HL-60 (cell line): ENCODE results near the gene NME7.

Source experiments
- DNase-seq, 2 experiments: peaks; one replicate each; pipeline ENCODE4 v3.0.0-alpha.2; 2010 to 2020; ENCODE audit warnings: low read depth in 1 of 2, low spot score in 1 of 2
- H3K27ac ChIP-seq: fragments of 250-450 bp; sonication (Bioruptor Pico); replicated peaks from 2 replicates; pipeline ENCODE4 v1.5.1; 2020; ENCODE audit warnings: mild to moderate bottlenecking, moderate library complexity
- H3K27me3 ChIP-seq: fragments of 250-450 bp; sonication (Bioruptor Pico); 2 replicates; pipeline ENCODE4 v1.5.1; 2021; ENCODE audit warnings: mild to moderate bottlenecking, moderate library complexity; ENCODE audit not compliant: insufficient read depth, poor library complexity, severe bottlenecking
- H3K4me3 ChIP-seq: replicated peaks from 2 replicates; pipeline ENCODE4 v1.5.1; 2011; ENCODE audit warnings: mild to moderate bottlenecking, control low read depth, low read length; ENCODE audit not compliant: insufficient read depth
- CTCF ChIP-seq: IDR thresholded peaks from one replicate; pipeline ENCODE4 v1.5.1; 2011; ENCODE audit warnings: low read length, control low read depth, inconsistent platforms; ENCODE audit not compliant: insufficient read depth
- GABPA ChIP-seq: IDR thresholded peaks from 2 replicates; pipeline ENCODE4 v1.6.1; 2012; ENCODE audit warnings: low read depth
- POLR2AphosphoS5 ChIP-seq: IDR thresholded peaks from 2 replicates; pipeline ENCODE4 v1.6.1; 2012; ENCODE audit warnings: low read depth
- SPI1 ChIP-seq: IDR thresholded peaks from 2 replicates; pipeline ENCODE4 v1.6.1; 2012; ENCODE audit warnings: low read depth, mild to moderate bottlenecking, borderline replicate concordance
- TF ChIP-seq, protein P1 (sequence below): IDR thresholded peaks from 2 replicates; pipeline ENCODE4 v1.6.1; 2012; ENCODE audit warnings: low read depth; ENCODE audit not compliant: insufficient replicate concordance

The NME7 gene

GRCh38 chr1:169143984-169144383 lies 223.6 kb downstream of the NME7 start:
- Histone ChIP-seq H3K4me3 (no peak overlapping the region), H3K27me3 (no peaks in the 10 kb centered on the region), H3K27ac (no peak overlapping the region)
- TF ChIP-seq SPI1 (no peak), CTCF (no peak)
- DNase-seq: no peak

DNA sequence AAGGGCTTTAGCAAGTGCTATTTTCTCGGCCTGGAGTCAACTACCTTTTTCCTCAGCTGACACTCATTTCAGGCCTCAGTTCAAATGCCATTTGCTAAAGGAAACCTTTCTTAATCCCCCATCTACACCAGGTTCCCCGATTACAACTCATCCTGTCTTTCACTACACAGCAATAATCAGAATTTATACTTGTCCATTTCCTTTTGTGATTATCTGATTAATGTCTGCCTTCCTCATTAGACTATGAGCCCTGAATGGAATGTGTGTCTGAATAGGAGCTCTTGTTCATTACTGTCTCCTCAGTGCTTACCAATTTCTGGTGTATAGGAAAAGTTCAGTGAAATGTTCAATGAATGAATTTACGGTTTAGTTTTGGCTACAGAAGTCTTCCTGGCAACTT lies 224.3 kb downstream of the NME7 start:
- TF ChIP-seq SPI1: no peak
- Histone ChIP-seq H3K4me3 (no peak overlapping the region), H3K27ac (no peak overlapping the region), H3K27me3 (no peaks in the 10 kb centered on the region)
- no peak for DNase-seq

GRCh38 chr1:169142129-169142528 lies 225.5 kb downstream of the NME7 start:
- Histone ChIP-seq H3K4me3 (no peak overlapping the region), H3K27ac (no peak overlapping the region), H3K27me3 (no peaks in the 10 kb centered on the region)
- no peak for DNase-seq
- TF ChIP-seq, protein P1, sequence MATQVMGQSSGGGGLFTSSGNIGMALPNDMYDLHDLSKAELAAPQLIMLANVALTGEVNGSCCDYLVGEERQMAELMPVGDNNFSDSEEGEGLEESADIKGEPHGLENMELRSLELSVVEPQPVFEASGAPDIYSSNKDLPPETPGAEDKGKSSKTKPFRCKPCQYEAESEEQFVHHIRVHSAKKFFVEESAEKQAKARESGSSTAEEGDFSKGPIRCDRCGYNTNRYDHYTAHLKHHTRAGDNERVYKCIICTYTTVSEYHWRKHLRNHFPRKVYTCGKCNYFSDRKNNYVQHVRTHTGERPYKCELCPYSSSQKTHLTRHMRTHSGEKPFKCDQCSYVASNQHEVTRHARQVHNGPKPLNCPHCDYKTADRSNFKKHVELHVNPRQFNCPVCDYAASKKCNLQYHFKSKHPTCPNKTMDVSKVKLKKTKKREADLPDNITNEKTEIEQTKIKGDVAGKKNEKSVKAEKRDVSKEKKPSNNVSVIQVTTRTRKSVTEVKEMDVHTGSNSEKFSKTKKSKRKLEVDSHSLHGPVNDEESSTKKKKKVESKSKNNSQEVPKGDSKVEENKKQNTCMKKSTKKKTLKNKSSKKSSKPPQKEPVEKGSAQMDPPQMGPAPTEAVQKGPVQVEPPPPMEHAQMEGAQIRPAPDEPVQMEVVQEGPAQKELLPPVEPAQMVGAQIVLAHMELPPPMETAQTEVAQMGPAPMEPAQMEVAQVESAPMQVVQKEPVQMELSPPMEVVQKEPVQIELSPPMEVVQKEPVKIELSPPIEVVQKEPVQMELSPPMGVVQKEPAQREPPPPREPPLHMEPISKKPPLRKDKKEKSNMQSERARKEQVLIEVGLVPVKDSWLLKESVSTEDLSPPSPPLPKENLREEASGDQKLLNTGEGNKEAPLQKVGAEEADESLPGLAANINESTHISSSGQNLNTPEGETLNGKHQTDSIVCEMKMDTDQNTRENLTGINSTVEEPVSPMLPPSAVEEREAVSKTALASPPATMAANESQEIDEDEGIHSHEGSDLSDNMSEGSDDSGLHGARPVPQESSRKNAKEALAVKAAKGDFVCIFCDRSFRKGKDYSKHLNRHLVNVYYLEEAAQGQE: no peak
- TF ChIP-seq POLR2AphosphoS5: no peak
- TF ChIP-seq CTCF: no peak
- no peak for TF ChIP-seq GABPA
- no peak for TF ChIP-seq SPI1

- no peak overlapping the region for H3K4me3 ChIP-seq
- no peak for DNase-seq
- no peaks in the 10 kb centered on the region for H3K27me3 ChIP-seq
- TF ChIP-seq, protein P1: no peak
- TF ChIP-seq POLR2AphosphoS5: no peak
- no peak for TF ChIP-seq SPI1
- no peak for TF ChIP-seq GABPA
- TF ChIP-seq CTCF: no peak
- no peak overlapping the region for H3K27ac ChIP-seq
These were observed 226.2 kb downstream of the NME7 start for GRCh38 chr1:169141356-169141755.
